Inflammatory macrophage treated with lipopolysaccharide for 1 hour (primary cell): ENCODE data around the gene POLR3F.
"Not testable (repeated sequence)": the region's sequence is repeated elsewhere in the genome, so short reads cannot be mapped to it uniquely, and the experiment has no call there.

Source experiments
- DNase-seq, 2 donors: peaks; one replicate each; pipeline ENCODE4 v3.0.0-alpha.2; 2020 to 2022

Gene POLR3F

DNA sequence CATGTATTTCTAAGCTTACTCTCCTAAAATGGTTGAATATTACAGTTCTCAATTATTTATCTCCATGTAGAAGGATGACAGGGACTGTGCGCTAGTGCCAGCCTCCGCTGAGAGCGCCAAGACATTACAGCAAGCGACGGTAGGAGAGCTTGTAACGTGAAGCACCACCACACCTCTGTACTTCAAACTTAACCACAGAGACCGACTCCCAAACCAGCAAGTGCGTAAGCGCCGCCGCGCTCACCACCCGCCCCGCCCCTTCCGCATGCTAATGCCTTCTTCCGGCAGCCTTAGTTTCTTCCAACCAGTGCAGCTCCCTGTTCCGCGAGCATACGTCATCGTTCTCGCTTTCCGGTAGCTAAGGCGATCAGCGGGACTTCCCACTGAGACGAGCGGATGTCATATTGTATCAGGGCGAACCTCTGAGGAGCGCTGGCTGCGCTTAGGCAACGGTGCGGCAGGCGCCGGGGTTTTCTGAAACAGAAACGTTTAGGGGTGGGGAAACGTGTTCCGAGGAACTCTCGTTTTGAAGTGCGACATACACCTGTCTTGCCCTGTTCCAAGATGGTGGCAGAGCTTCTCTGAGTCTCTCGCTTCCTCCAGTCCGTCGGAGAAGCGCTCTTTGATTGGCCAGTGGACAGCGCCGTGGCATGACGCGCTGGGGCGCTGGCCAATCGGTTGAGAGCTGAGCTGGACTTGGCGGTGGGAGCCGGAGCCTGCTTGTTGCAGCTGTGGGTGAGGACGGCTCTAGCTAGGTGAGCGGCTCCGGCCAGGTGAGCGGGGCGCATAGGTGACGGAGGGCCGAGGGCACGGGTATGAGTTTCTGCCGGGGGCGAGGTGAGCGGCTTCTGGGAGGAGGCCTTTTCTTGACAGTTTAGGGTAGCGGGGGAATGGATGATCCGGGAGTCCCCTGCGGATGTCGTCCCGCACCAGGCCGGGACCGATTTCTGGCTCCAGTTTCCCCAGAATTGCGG, 40.3 kb downstream of the POLR3F start, which contains the start of gene SEC23B:
Gene SEC23B, plus strand, starts transcription at position 723 of the 974 bp plus-strand sequence. CDS start 2,896 bp downstream, outside the sequence.
- peak; percentile 93 to 96 for DNase-seq

DNA sequence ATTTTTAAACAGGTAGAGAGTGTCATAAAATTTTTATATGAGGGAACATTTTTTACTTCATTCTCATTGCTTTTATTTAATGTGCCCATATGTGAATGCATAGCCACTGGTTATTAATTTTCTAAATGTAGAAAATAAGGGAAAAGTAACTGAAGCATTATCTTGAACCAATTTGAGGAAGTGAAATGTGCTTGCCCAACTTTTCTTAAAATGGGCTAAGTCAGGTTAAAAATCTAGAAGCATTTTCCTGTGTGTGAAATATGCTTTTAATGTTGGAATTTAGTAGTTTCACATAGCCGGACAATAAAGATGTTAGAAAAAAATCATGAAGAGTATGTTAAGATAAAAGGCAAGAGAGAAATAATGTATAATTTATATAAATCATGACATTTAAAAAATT, 44.4 kb downstream of the POLR3F start:
- peak; percentile 55 to 62 for DNase-seq

DNA sequence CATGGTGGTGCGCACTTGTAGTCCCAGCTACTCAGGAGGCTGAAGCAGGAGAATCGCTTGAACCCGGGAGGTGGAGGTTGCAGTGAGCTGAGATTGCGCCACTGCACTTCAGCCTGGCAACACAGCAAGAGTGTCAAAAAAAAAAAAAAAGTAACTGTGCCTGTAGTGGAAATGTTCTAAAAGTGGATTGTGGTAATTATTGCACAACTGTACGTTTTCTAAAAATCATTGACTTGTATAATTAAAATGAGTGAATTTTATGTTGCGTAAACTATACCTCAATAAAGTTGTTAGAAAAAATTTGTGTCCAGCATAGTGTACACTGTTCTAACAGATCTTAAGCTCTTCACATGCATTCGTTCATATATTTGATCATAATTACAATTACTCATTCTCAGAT, 46.0 kb downstream of the POLR3F start:
- no peak for DNase-seq

DNA sequence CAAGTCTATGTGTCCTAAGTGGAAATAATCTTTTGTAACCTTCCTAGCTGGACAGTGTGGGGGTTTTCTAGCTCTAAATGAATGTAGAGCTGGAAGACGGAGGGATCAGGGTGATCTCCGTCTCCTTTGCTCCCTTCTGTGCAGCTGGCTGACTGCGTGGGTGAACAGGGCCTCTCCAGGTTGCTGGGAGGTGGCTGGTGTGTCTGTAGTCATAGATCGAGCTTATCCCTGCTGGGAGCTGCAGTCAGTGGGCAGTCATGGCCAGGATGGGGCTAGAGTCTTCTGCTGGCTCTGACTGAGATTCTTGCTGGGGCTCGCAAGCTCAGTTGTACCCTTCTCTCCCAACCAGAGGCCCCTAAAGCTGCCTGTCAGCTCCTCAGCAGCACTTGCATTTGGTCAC, 46.9 kb downstream of the POLR3F start:
- DNase-seq: no peak

DNA sequence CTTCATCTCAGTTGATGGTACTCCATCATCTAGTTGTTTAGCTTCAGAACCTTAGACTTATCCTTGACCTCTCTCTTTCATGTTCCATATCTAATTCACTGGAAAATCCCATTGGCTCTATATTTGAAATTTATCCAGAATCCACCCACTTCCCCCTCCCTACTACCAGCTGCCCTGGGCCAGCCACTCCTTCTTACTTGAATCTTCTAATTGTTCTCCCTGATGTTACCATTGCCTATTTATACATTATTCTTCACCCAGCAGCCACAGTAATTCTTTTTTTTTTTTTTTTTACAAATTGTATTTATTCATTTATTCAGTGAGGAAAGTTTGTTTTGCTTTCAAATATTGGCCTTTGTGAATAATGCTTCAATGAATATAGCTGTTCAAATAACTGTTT, 48.8 kb downstream of the POLR3F start:
- DNase-seq: no peak

DNA sequence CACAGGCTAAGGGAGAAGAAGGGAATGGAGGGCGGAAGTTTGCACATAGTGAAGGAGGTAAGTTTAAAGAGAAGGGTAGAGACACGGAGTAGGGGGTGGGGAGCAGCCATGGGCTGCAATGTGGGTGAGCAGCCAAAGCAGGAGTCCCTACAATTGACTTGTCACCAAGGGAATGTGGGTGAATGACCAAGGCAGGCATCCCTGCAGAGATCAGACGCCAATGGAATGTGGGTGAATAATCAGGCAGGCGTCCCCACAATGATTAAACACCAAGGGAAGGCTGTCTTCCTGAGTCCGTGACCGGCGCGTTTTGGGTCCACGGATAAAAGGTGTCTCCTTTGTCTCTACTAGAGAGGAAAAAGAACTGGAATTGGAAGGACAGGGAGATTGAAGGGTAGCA, 54.9 kb downstream of the POLR3F start:
- DNase-seq: not testable (repeated sequence)

DNA sequence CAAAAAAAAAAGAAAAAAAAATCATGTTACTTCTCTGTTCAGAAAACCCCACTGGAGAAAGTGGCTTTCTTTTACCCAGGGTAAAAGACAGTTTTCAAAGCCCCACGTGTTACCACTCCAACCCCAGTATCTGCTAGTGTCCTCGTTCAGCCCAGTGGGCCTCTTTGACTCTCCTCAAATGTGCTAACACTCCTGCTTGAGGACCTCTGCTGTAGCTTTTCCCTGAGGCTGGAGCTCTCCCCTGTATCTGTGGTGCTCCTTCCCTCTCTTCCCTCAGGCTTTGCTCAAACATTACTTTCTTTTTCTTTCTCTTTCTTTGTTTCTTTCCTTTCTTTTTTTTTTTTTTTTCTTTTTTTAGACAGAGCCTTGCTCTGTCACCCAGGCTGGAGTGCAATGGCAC, 55.9 kb downstream of the POLR3F start:
- DNase-seq: no peak

DNA sequence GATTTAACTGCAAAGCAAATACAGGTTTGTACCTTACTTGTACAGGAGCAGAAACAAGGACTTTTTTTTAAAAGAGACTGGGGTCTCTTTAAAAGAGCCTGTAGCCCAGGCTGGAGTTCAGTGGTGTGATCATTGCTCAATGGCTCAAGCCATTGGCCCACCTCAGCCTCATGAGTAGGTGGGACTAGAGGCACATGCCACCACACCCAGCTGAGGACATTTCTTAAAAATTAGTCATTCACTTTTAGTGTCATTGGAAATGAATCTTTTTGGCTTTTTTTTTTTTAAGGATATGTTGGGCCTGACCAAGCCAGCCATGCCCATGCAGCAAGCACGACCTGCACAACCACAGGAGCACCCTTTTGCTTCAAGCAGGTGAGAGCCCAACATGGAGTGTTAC, 57.5 kb downstream of the POLR3F start:
- peak in 1 of 2 donors; percentile 55 for DNase-seq

DNA sequence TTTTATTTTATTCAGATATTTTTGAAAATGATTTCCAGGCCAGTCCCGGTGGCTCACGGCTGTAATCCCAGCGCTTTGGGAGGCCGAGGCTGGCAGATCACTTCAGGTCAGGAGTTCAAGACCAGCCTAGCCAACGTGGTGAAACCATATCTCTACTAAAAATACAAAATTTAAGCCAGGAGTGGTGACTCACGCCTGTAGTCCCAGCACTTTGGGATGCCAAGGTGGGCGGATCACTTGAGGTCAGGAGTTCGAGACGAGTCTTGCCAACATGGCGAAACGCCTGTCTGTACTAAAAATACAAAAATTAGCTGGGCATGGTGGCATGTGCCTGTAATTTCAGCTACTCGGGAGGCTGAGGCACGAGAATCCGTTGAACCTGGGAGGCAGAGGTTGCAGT, 59.6 kb downstream of the POLR3F start:
- not testable (repeated sequence) for DNase-seq

DNA sequence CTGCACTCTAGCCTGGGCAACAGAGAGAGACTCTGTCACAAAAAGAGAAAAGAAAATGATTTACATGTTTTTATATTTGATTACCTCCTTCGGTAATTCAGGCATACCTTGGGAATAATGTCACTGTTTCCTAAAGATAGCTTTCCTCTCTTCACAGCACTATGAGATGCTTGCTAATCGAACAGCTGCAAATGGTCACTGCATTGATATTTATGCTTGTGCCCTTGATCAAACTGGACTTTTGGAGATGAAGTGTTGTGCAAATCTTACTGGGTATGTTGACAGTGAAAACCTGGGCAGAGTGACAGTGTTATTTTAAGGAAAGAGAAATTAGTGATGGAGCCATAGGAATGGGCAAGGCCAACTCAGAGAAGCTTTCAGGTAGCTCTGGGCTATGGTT, 60.1 kb downstream of the POLR3F start:
- DNase-seq: no peak

DNA sequence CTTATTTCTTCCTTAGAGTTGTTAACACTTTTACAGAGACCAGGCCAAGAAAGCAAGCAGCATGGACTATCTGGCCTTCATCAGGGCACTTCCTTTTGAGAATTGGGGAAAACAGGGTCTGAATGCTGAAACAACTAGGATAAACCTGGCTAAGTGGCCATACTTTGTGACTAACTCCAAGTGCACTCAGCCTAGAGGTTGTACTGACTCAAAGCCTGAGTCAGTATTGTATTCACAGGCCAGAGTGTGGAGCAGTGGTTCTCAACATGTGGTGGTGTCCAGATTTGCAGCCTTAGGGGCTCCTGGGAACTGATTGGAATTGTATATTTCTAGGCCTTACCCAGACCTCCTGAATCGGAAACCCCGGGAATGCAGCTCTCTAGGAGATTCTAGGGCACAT, 60.6 kb downstream of the POLR3F start:
- DNase-seq: no peak

DNA sequence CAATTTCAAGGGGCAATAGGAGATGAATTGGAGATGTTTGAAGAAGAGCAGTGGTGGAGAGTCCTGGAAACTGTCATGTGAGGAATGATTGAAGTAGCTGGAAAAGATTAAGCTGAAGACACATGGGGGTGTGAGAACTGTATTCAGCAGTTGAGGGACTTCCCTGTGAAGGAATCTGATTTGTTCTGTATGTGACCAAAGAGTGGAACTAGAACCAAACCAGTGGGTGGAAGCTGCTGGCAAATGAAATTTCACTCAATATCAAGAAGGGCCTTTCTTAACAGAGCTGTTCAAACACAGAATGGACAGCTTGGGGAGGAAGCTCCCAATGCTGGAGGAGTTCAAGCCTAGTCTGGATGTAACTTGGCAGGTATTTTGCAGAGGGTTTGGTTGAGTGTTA, 61.9 kb downstream of the POLR3F start:
- peak; percentile 15 to 79 for DNase-seq

DNA sequence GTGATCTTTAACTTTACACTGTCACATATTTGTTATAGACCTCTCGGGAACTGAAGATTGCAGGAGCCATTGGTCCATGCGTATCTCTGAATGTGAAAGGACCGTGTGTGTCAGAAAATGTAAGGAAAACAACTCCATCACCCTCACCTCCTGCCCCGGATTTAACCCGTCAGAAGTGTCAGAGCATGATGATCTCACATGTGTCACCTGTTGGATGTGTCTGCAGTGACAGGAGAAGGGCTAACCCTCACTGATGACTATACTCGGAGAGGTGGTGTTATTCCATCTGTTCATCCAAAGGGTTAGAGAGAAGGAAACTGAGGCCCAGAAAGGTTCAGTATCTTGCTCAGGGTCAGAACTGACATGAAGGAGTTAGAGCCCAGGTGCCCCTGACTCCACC, 65.4 kb downstream of the POLR3F start:
- DNase-seq: no peak

DNA sequence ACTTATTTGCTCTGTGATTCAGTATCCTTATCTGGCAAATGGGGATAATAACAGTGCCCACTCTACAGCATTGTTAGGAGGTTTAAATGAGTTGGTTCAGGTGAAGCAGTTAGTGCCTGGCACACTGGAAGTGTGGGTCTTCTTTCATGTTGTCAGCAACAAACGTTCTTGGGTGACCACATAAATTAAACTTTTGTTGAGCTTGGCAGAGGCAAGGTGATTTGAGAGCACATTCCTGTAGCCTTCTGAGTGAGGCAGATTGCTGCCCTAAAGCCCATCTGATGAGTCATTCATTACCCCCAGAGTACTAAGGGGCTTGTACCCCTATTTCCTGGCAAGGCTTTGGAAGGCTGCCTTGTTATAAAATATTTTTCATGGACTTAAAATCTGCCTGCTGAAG, 66.3 kb downstream of the POLR3F start:
- DNase-seq: no peak

DNA sequence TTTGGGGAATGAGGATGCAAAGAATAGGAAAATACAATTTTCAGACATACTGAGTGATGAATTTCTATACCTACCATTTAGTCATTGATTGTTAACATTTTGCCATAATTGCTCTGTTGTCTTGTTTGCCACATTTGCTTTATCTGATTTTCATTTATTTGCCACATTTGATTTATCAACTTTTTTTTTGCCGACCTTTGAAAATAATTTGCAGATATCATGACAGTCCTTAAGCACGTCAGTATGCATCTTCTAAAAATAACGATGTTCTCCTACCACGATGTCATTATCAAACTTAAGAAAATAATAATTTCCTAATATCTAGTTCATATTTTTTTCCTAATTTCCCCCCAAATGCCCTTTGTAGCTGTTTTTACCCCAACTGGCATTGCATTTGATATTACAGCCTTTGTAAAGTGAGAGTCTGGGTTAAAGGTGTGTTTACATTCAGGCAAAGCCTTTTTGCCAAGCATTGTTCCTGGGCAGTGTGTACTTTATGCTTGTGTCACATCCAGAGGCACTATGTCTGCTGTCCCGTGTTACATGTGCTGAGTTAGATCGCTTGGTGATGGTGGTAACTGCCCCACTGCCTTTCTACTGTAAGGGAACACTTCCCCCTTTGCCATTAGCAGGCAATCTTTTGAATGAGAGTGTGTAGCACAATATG, 66.9 kb downstream of the POLR3F start:
- no peak for DNase-seq
